ENCODE results near the gene GNG12.

The GNG12 gene

GRCh38 chr1:67701876-67702275 is 131.4 kb downstream of the GNG12 start:
- peaks cover 6% of the 10 kb centered on the region; the same call in 1 of the 2 replicates for H3K36me3 ChIP-seq
- TF ChIP-seq Cebpa-rat (IDR thresholded peaks at IDR 0.05), result no peak
- H3K4me1 ChIP-seq, result no peaks in the 10 kb centered on the region
- H3K27ac ChIP-seq, result no peak overlapping the region
- no peaks in the 10 kb centered on the region for H4K20me1 ChIP-seq
- H3K9ac ChIP-seq, result no peak overlapping the region
- no peak overlapping the region for H3K4me3 ChIP-seq
- H3K27me3 ChIP-seq, result no peaks in the 10 kb centered on the region
- H3K4me2 ChIP-seq, result no peak overlapping the region
- no peaks in the 10 kb centered on the region for H3K9me3 ChIP-seq

GRCh38 chr1:67700692-67701410 is 132.4 kb downstream of the GNG12 start:
- H3K27me3 ChIP-seq, result no peaks in the 10 kb centered on the region
- H3K27ac ChIP-seq, result no peak overlapping the region
- no peaks in the 10 kb centered on the region for H3K9me3 ChIP-seq
- no peak overlapping the region for H3K4me3 ChIP-seq
- H3K9ac ChIP-seq, result no peak overlapping the region
- TF ChIP-seq Cebpa-rat (IDR thresholded peaks at IDR 0.05), result no peak
- no peak overlapping the region for H3K4me2 ChIP-seq
- H3K4me1 ChIP-seq, result no peaks in the 10 kb centered on the region
- H4K20me1 ChIP-seq, result no peaks in the 10 kb centered on the region
- H3K36me3 ChIP-seq, result peaks cover 6% of the 10 kb centered on the region; the same call in 1 of the 2 replicates

GRCh38 chr1:67700220-67700619 is 133.0 kb downstream of the GNG12 start:
- no peak overlapping the region for H3K27ac ChIP-seq
- no peaks in the 10 kb centered on the region for H3K27me3 ChIP-seq
- no peaks in the 10 kb centered on the region for H3K4me1 ChIP-seq
- H4K20me1 ChIP-seq, result no peaks in the 10 kb centered on the region
- no peak for TF ChIP-seq Cebpa-rat (IDR thresholded peaks at IDR 0.05)
- no peaks in the 10 kb centered on the region for H3K9me3 ChIP-seq
- no peak overlapping the region for H3K4me2 ChIP-seq
- no peak overlapping the region for H3K4me3 ChIP-seq
- H3K9ac ChIP-seq, result no peak overlapping the region
- peaks cover 6% of the 10 kb centered on the region; the same call in 1 of the 2 replicates for H3K36me3 ChIP-seq

- no peaks in the 10 kb centered on the region for H3K9me3 ChIP-seq
- no peaks in the 10 kb centered on the region for H4K20me1 ChIP-seq
- H3K36me3 ChIP-seq, result no peaks in the 10 kb centered on the region
- no peak for TF ChIP-seq Cebpa-rat (IDR thresholded peaks at IDR 0.05)
- H3K9ac ChIP-seq, result no peak overlapping the region
- H3K4me3 ChIP-seq, result no peak overlapping the region
- H3K27ac ChIP-seq, result no peak overlapping the region
- no peak overlapping the region for H3K4me2 ChIP-seq
- H3K4me1 ChIP-seq, result no peaks in the 10 kb centered on the region
- H3K27me3 ChIP-seq, result no peaks in the 10 kb centered on the region
Measured at GRCh38 chr1:67696708-67697107, 136.6 kb downstream of the GNG12 start.

- Histone ChIP-seq H3K27me3 (no peaks in the 10 kb centered on the region), H3K36me3 (no peaks in the 10 kb centered on the region), H3K9me3 (no peaks in the 10 kb centered on the region), H3K4me2 (no peak overlapping the region), H3K4me1 (no peaks in the 10 kb centered on the region), H3K9ac (no peak overlapping the region), H4K20me1 (no peaks in the 10 kb centered on the region), H3K4me3 (no peak overlapping the region), H3K27ac (no peak overlapping the region)
- TF ChIP-seq Cebpa-rat (IDR thresholded peaks at IDR 0.05), result no peak
Measured at GRCh38 chr1:67695963-67696362, 137.3 kb downstream of the GNG12 start.

- H3K36me3 ChIP-seq, result peaks cover 30% of the 10 kb centered on the region
- H3K4me1 ChIP-seq, result peaks cover 19% of the 10 kb centered on the region
- H3K27me3 ChIP-seq, result no peaks in the 10 kb centered on the region
- peaks cover 32% of the 10 kb centered on the region for H4K20me1 ChIP-seq
- no peak overlapping the region for H3K27ac ChIP-seq
- TF ChIP-seq Cebpa-rat (IDR thresholded peaks at IDR 0.05), result no peak
- H3K4me3 ChIP-seq, result no peak overlapping the region
- H3K9ac ChIP-seq, result no peak overlapping the region
- no peak overlapping the region for H3K4me2 ChIP-seq
- H3K9me3 ChIP-seq, result no peaks in the 10 kb centered on the region
Measured at GRCh38 chr1:67691712-67692111, 141.6 kb downstream of the GNG12 start.

GRCh38 chr1:67690411-67690810 is 142.9 kb downstream of the GNG12 start:
- H3K36me3 ChIP-seq, result peaks cover 30% of the 10 kb centered on the region
- no peaks in the 10 kb centered on the region for H3K9me3 ChIP-seq
- peaks cover 46% of the 10 kb centered on the region for H4K20me1 ChIP-seq
- no peak overlapping the region for H3K27ac ChIP-seq
- no peak overlapping the region for H3K4me3 ChIP-seq
- no peaks in the 10 kb centered on the region for H3K27me3 ChIP-seq
- no peak for TF ChIP-seq Cebpa-rat (IDR thresholded peaks at IDR 0.05)
- H3K4me2 ChIP-seq, result no peak overlapping the region
- H3K9ac ChIP-seq, result no peak overlapping the region
- H3K4me1 ChIP-seq, result peaks cover 21% of the 10 kb centered on the region

- Histone ChIP-seq H3K4me3 (no peak overlapping the region), H3K27me3 (no peaks in the 10 kb centered on the region), H3K9ac (no peak overlapping the region), H3K4me1 (peaks cover 21% of the 10 kb centered on the region), H4K20me1 (peaks cover 47% of the 10 kb centered on the region), H3K4me2 (no peak overlapping the region), H3K27ac (no peak overlapping the region), H3K36me3 (peaks cover 30% of the 10 kb centered on the region), H3K9me3 (no peaks in the 10 kb centered on the region)
- TF ChIP-seq Cebpa-rat (IDR thresholded peaks at IDR 0.05), result no peak
Measured at GRCh38 chr1:67690018-67690363, 143.3 kb downstream of the GNG12 start.

- no peaks in the 10 kb centered on the region for H3K9me3 ChIP-seq
- H4K20me1 ChIP-seq, result peaks cover 47% of the 10 kb centered on the region
- H3K27ac ChIP-seq, result no peak overlapping the region
- H3K4me2 ChIP-seq, result no peak overlapping the region
- H3K27me3 ChIP-seq, result no peaks in the 10 kb centered on the region
- H3K9ac ChIP-seq, result no peak overlapping the region
- H3K36me3 ChIP-seq, result peaks cover 30% of the 10 kb centered on the region
- no peak for TF ChIP-seq Cebpa-rat (IDR thresholded peaks at IDR 0.05)
- H3K4me3 ChIP-seq, result no peak overlapping the region
- H3K4me1 ChIP-seq, result peaks cover 25% of the 10 kb centered on the region
Measured at GRCh38 chr1:67689267-67690017, 143.8 kb downstream of the GNG12 start.

GRCh38 chr1:67688526-67689219 is 144.6 kb downstream of the GNG12 start:
- peaks cover 47% of the 10 kb centered on the region for H4K20me1 ChIP-seq
- peaks cover 30% of the 10 kb centered on the region for H3K36me3 ChIP-seq
- no peak overlapping the region for H3K4me3 ChIP-seq
- no peak for TF ChIP-seq Cebpa-rat (IDR thresholded peaks at IDR 0.05)
- peaks cover 29% of the 10 kb centered on the region for H3K4me1 ChIP-seq
- no peak overlapping the region for H3K27ac ChIP-seq
- no peak overlapping the region for H3K4me2 ChIP-seq
- no peaks in the 10 kb centered on the region for H3K9me3 ChIP-seq
- H3K9ac ChIP-seq, result no peak overlapping the region
- no peaks in the 10 kb centered on the region for H3K27me3 ChIP-seq

Data from BLaER1 (cell line).